HepG2 (cell line): Measurements from ENCODE around the gene ALKBH4. TPM values are rescaled to one million over a fixed set of nuclear protein-coding genes. Genes with fewer than 3 reads are reported as not detected.

Source experiments
- ATAC-seq: fragments of 200-7000 bp; cut with Tn5 transposase; 3 replicates; pipeline ENCODE4 v1.9.1; 2020; ENCODE audit warnings: mild to moderate bottlenecking, moderate library complexity
- BruUV-seq: library from RNA; stranded (reverse); fragments of 400-500 nt; replicated peaks from 2 replicates; lab custom pipeline; 2021; lab: Mats Ljungman, UMichigan
- CTCF ChIA-PET: fragments of 300-600 bp; formaldehyde crosslinking; extraction: SDS; loops from one replicate; lab custom pipeline; 2021; ENCODE audit warnings: low total read pairs, inconsistent platforms, low intra/inter-chr PET ratio; lab: Yijun Ruan, JAX
- POLR2A ChIA-PET: fragments of 350-600 bp; sonication (Branson Sonifier 250); formaldehyde crosslinking; loops from one replicate; lab custom pipeline; 2020; ENCODE audit warnings: antibody characterized with exemption, inconsistent platforms; lab: Yijun Ruan, JAX
- DNase-seq: peaks from one replicate; pipeline ENCODE4 v3.0.0-alpha.2; 2015; ENCODE audit warnings: low spot score
- FAIRE-seq: peaks from 3 replicates; lab custom pipeline; 2011; peaks lifted over from hg19 to GRCh38; lab: Jason Lieb, UNC
- H2AFZ ChIP-seq: one replicate; pipeline ENCODE4 v1.6.1; 2011; ENCODE audit warnings: low read length, inconsistent platforms
- H3K27ac ChIP-seq: fragments of 300-600 bp; 3 replicates; pipeline ENCODE4 v1.8.0; 2011; ENCODE audit warnings: mixed run types, mild to moderate bottlenecking, mixed read lengths, low read length, inconsistent platforms; ENCODE audit not compliant: insufficient read depth; ENCODE audit errors: extremely low read length
- H3K27me3 ChIP-seq, 2 experiments: fragments of 200-600 bp in 1 of 2; 2 replicates in 1 of 2; 3 replicates in 1 of 2; pipeline versions ENCODE4 v1.6.0 to v1.8.0; 2011; ENCODE audit warnings: low read length in 2 of 2, mild to moderate bottlenecking in 2 of 2, moderate library complexity in 2 of 2, inconsistent platforms in 1 of 2; ENCODE audit not compliant: insufficient read depth in 2 of 2, control insufficient read depth in 1 of 2
- H3K36me3 ChIP-seq, 2 experiments: fragments of 200-600 bp in 1 of 2; replicated peaks in 1 of 2; 2 replicates in 1 of 2; 3 replicates in 1 of 2; pipeline versions ENCODE4 v1.5.1 to v1.8.0; 2011; ENCODE audit warnings: low read length in 2 of 2, inconsistent platforms in 1 of 2; ENCODE audit not compliant: insufficient read depth in 2 of 2, control insufficient read depth in 1 of 2
- H3K4me1 ChIP-seq: 2 replicates; pipeline ENCODE4 v1.5.1; 2012; ENCODE audit warnings: low read length, inconsistent platforms; ENCODE audit not compliant: insufficient read depth
- H3K4me2 ChIP-seq: 2 replicates; pipeline ENCODE4 v1.6.0; 2011; ENCODE audit warnings: low read depth, low read length, inconsistent platforms
- H3K4me3 ChIP-seq, 3 experiments: fragments of 200-600 bp in 1 of 3; sonication (generic), shearing (Covaris generic) in 1 of 3; replicated peaks in 1 of 3; 2 replicates each; pipeline ENCODE4 v1.5.1; 2011 to 2016; ENCODE audit warnings: low read length in 3 of 3, inconsistent platforms in 2 of 3, low read depth in 2 of 3, mild to moderate bottlenecking in 2 of 3, control low read depth in 1 of 3, mixed read lengths in 1 of 3; ENCODE audit not compliant: insufficient read depth in 1 of 3
- H3K79me2 ChIP-seq: one replicate; pipeline ENCODE4 v1.6.1; 2011; ENCODE audit warnings: low read length, inconsistent platforms; ENCODE audit not compliant: insufficient read depth
- H3K9ac ChIP-seq: 2 replicates; pipeline ENCODE4 v1.6.0; 2011; ENCODE audit warnings: mild to moderate bottlenecking, low read depth, low read length, inconsistent platforms; ENCODE audit not compliant: insufficient read depth
- H3K9me3 ChIP-seq: 2 replicates; pipeline ENCODE4 v1.5.1; 2012; ENCODE audit warnings: mild to moderate bottlenecking, low read length
- H4K20me1 ChIP-seq: 2 replicates; pipeline ENCODE4 v1.6.0; 2011; ENCODE audit warnings: inconsistent platforms, mild to moderate bottlenecking, low read length, moderate library complexity; ENCODE audit not compliant: insufficient read depth
- AGO1 ChIP-seq: fragments of 200-400 bp; formaldehyde crosslinking; IDR thresholded peaks from 2 replicates; pipeline ENCODE4 v1.6.1; 2017; ENCODE audit warnings: mild to moderate bottlenecking, low read depth, low read length, moderate library complexity; ENCODE audit not compliant: poor library complexity, severe bottlenecking
- ATF7 ChIP-seq, 2 experiments: fragments of 450-650 bp in 1 of 2; sonication (generic) in 1 of 2; formaldehyde crosslinking in 1 of 2; IDR thresholded peaks; 2 replicates each; pipeline versions ENCODE4 v1.4.0 to v1.6.1; 2016 to 2020; ENCODE audit warnings: antibody characterized with exemption in 1 of 2, mild to moderate bottlenecking in 1 of 2, missing genetic modification reagents in 1 of 2
- CC2D1A ChIP-seq: sonication (generic); formaldehyde crosslinking; IDR thresholded peaks from 2 replicates; pipeline ENCODE4 v1.8.1; 2023; ENCODE audit warnings: mild to moderate bottlenecking, missing genetic modification reagents
- ESRRA ChIP-seq: sonication (generic); formaldehyde crosslinking; IDR thresholded peaks from 2 replicates; pipeline ENCODE4 v1.5.1; 2020; ENCODE audit warnings: mild to moderate bottlenecking, low read depth, missing genetic modification reagents
- GABPB1 ChIP-seq: IDR thresholded peaks from 2 replicates; pipeline ENCODE4 v1.6.1; 2016; ENCODE audit warnings: mild to moderate bottlenecking, missing genetic modification reagents, moderate library complexity, missing compliant biosample characterization
- MTA3 ChIP-seq: sonication (generic); formaldehyde crosslinking; IDR thresholded peaks from 2 replicates; pipeline ENCODE4 v1.4.0; 2020; ENCODE audit warnings: missing genetic modification reagents
- NFIB ChIP-seq: sonication (generic); formaldehyde crosslinking; IDR thresholded peaks from 2 replicates; pipeline ENCODE4 v1.9.0; 2021; ENCODE audit warnings: missing genetic modification reagents, mild to moderate bottlenecking, borderline replicate concordance
- RBFOX2 ChIP-seq: fragments of 200-400 bp; formaldehyde crosslinking; IDR thresholded peaks from 2 replicates; pipeline ENCODE4 v1.6.1; 2017; ENCODE audit warnings: low read depth, mild to moderate bottlenecking, low read length
- RFX1 ChIP-seq: fragments of 450-650 bp; IDR thresholded peaks from 2 replicates; pipeline ENCODE4 v1.6.1; 2017
- SALL1 ChIP-seq: sonication (generic); formaldehyde crosslinking; IDR thresholded peaks from 2 replicates; pipeline ENCODE4 v1.8.0; 2022; ENCODE audit warnings: mild to moderate bottlenecking, missing genetic modification reagents
- SRSF1 ChIP-seq: fragments of 200-400 bp; formaldehyde crosslinking; optimal IDR thresholded peaks from 2 replicates; pipeline ENCODE3; 2017; ENCODE audit warnings: mild to moderate bottlenecking, low read depth, low read length, moderate library complexity
- ZC3H13 ChIP-seq: sonication (generic); formaldehyde crosslinking; IDR thresholded peaks from 2 replicates; pipeline ENCODE4 v1.8.1; 2023; ENCODE audit warnings: mild to moderate bottlenecking, missing genetic modification reagents, moderate library complexity
- ZNF441 ChIP-seq: sonication (generic); formaldehyde crosslinking; IDR thresholded peaks from 2 replicates; pipeline ENCODE4 v1.7.0; 2021; ENCODE audit warnings: missing genetic modification reagents, borderline replicate concordance
- ZNF546 ChIP-seq: sonication (generic); formaldehyde crosslinking; conservative IDR thresholded peaks from 2 replicates; pipeline ENCODE4 v1.8.1; 2023; ENCODE audit warnings: mild to moderate bottlenecking, missing genetic modification reagents
- ZNF7 ChIP-seq: IDR thresholded peaks from 2 replicates; pipeline ENCODE4 v1.6.1; 2016; ENCODE audit warnings: missing biosample characterization, missing genetic modification reagents
- WGBS: methylation state at CpG from one replicate; pipeline ENCODE4 v1.1.6; 2017; ENCODE audit warnings: low lambda C conversion rate; 5-methylcytosine and 5-hydroxymethylcytosine counted together
- in situ Hi-C: cut with HindIII; loops from 2 replicates; pipeline ENCODE4 v1.10.0; 2017; ENCODE audit warnings: low pct_unique_long_range_greater_than_20kb; ENCODE audit not compliant: extremely low pct_ligation_motif_present
- intact Hi-C: fragments of 100-400 bp; cut with micrococcal nuclease; formaldehyde crosslinking; loops from one replicate; pipeline ENCODE4 v1.10.0; 2022; ENCODE audit not compliant: unreplicated experiment
- polyA plus RNA-seq, 8 experiments: library from polyadenylated mRNA; depleted of rRNA in 3 of 8; stranded (reverse) in 7 of 8; unstranded in 1 of 8; fragments of >200 nt; fragmentation: Illumina TruSeq in 4 of 8; extraction: Trizol in 4 of 8; gene quantifications; 2 replicates each; pipeline versions ENCODE4 v1.2.1 to v1.2.3, GENCODE V29; 2011 to 2016; ENCODE audit warnings: low read depth in 4 of 8, missing spikeins in 1 of 8, mixed read lengths in 1 of 8; ENCODE audit not compliant: insufficient read depth in 1 of 8
- total RNA-seq, 5 experiments: library from RNA; depleted of rRNA; stranded (reverse); fragments of >200 nt; fragmentation: Illumina TruSeq; extraction: Trizol; gene quantifications; 2 replicates each; pipeline ENCODE4 v1.2.3, GENCODE V29; 2016; ENCODE audit warnings: low read depth in 1 of 5
- TF ChIP-seq, protein P1 (sequence below): IDR thresholded peaks from 2 replicates; pipeline ENCODE4 v1.6.1; 2012; ENCODE audit warnings: inconsistent platforms
- TF ChIP-seq, protein P2 (sequence below): sonication (generic); formaldehyde crosslinking; IDR thresholded peaks from 2 replicates; pipeline ENCODE4 v1.5.1; 2020; ENCODE audit warnings: missing genetic modification reagents, mild to moderate bottlenecking, borderline replicate concordance
- TF ChIP-seq, protein P3 (sequence below): sonication (generic); formaldehyde crosslinking; IDR thresholded peaks from 2 replicates; pipeline ENCODE4 v1.4.0; 2020; ENCODE audit warnings: low read depth, mild to moderate bottlenecking, missing genetic modification reagents
- TF ChIP-seq, protein P4 (sequence below): sonication (generic); formaldehyde crosslinking; IDR thresholded peaks from 2 replicates; pipeline ENCODE4 v1.4.0; 2020; ENCODE audit warnings: missing genetic modification reagents

The ALKBH4 gene
- total and polyA plus RNA-seq, 2 of the 13 experiments (the other 11 are each of a cell fraction or from before 2014, with no cell fraction given) = 2.6 to 8.8 TPM

DNA sequence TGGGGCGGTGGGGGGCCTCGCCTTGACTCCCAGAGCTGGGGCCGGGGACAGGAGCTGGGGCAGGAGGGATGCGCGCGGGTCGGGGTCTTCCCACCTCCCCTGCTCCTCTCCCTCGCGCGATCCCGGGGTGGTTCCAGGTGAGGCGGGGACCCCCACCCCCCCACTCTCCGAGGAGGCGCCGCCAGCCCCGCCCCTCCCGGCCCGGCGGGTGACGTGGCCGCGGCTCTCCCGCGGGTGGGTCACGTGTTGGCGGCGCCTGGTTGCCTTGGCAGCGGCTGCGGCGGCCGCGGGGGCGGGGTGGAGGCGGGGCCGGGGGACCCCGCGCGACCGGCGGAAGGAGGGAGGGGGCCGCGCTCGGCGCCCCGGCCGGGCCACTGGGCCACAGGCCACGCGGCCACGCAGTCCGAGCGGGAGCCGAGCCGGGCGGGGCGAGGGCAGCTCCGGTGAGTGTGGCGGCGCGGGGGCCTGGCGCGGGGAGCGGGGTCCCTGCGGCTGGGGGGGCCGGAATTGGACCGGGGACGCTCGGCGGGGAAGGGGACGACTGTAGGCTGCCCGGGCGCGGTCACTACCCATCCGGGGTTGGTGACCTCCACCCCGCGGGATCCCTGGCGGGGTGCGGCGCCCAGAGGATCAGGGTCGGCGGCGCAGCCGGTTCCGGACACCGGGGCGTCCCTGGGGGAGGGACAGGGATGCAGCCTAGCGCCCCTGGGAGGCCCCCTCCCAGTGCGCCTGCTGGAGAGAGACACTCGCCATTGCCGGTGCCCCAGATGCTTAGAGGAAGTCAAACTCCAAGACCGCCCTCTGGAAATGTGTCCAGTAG lies 31.2 kb downstream of the ALKBH4 start, which contains the start of gene ORAI2:
Gene ORAI2 (plus strand): TSS at position 357 of the 820 bp plus-strand sequence. CDS start 5,382 bp downstream, outside the sequence.
- FAIRE-seq (no peak), DNase-seq (no peak)
- POLR2A ChIA-PET = no interaction called here
- TF ChIP-seq ATF7 (IDR thresholded peaks at IDR 0.05) (no peak), ATF7 (CRISPR knock-in tag; IDR thresholded peaks at IDR 0.05) (no peak), RBFOX2 (0 out of 2 replicates have a peak, but pooled peaks have one; percentile 19), ESRRA (CRISPR knock-in tag) (no peak), ZC3H13 (CRISPR knock-in tag) (0 out of 2 replicates have a peak, but pooled peaks have one; percentile 30), SRSF1 (no peak), RFX1 (peak; percentile 31; the same call in 1 of the 2 replicates), NFIB (CRISPR knock-in tag) (no peak), AGO1 (peak; percentile 8), CC2D1A (CRISPR knock-in tag) (no peak), ZNF546 (no peak), SALL1 (CRISPR knock-in tag) (peak; percentile 42; the same call in 1 of the 2 replicates), MTA3 (no peak), GABPB1 (CRISPR knock-in tag) (peak; percentile 46; the same call in 1 of the 2 replicates), ZNF7 (CRISPR knock-in tag) (no peak), ZNF441 (CRISPR knock-in tag) (no peak)
- TF ChIP-seq, protein P1, sequence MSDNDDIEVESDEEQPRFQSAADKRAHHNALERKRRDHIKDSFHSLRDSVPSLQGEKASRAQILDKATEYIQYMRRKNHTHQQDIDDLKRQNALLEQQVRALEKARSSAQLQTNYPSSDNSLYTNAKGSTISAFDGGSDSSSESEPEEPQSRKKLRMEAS = peak; percentile 52
- TF ChIP-seq, protein P2, sequence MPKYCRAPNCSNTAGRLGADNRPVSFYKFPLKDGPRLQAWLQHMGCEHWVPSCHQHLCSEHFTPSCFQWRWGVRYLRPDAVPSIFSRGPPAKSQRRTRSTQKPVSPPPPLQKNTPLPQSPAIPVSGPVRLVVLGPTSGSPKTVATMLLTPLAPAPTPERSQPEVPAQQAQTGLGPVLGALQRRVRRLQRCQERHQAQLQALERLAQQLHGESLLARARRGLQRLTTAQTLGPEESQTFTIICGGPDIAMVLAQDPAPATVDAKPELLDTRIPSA (CRISPR knock-in tag) = 0 out of 2 replicates have a peak, but pooled peaks have one; percentile 31
- TF ChIP-seq, protein P3, sequence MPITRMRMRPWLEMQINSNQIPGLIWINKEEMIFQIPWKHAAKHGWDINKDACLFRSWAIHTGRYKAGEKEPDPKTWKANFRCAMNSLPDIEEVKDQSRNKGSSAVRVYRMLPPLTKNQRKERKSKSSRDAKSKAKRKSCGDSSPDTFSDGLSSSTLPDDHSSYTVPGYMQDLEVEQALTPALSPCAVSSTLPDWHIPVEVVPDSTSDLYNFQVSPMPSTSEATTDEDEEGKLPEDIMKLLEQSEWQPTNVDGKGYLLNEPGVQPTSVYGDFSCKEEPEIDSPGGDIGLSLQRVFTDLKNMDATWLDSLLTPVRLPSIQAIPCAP (CRISPR knock-in tag) = no peak
- TF ChIP-seq, protein P4, sequence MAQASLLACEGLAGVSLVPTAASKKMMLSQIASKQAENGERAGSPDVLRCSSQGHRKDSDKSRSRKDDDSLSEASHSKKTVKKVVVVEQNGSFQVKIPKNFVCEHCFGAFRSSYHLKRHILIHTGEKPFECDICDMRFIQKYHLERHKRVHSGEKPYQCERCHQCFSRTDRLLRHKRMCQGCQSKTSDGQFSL (CRISPR knock-in tag) = peak; percentile 47; the same call in 1 of the 2 replicates

More for the DNA sequence above, 31.2 kb downstream of the ALKBH4 start, which contains the start of gene ORAI2:
- BruUV-seq = no TSS peak
- H3K27ac ChIP-seq = no peak within 1 kb of the TSS
- H3K36me3 ChIP-seq = no peaks in the 10 kb centered on the region
- H3K9me3 ChIP-seq = no peaks in the 10 kb centered on the region
- intact Hi-C loops = no loop called here
- peaks cover 35% of the 10 kb centered on the region for H3K4me1 ChIP-seq
- no peaks in the 10 kb centered on the region for H4K20me1 ChIP-seq
- in situ Hi-C loops = no loop called here
- H3K27me3 ChIP-seq = no peaks in the 10 kb centered on the region
- CTCF ChIA-PET = no interaction called here
- no peaks in the 10 kb centered on the region for H3K79me2 ChIP-seq
- H3K4me2 ChIP-seq = peak within 1 kb of the TSS; percentile 82
- peak within 1 kb of the TSS; percentile 71 to 81 (median 75) for H3K4me3 ChIP-seq
- peak; percentile 25 for ATAC-seq
- peak within 1 kb of the TSS; percentile 64; the same call in 1 of the 2 replicates for H3K9ac ChIP-seq
- H2AFZ ChIP-seq = no peak within 1 kb of the TSS
- 0% methylated on average over 1 of the region's 90 CpGs for WGBS
